ENCODE results near the gene PDE12.

- no peak for TF ChIP-seq SUZ12 (IDR thresholded peaks at IDR 0.05; ENCODE audit: extremely low read depth, insufficient read depth, insufficient read length)
- no peak for TF ChIP-seq ZNF274 (IDR thresholded peaks at IDR 0.05; ENCODE audit: low read depth, low read length)
Measured at GRCh38 chr3:57583544-57583943, 27.5 kb downstream of the PDE12 start.
